Right ventricle myocardium superior (tissue), 1 donor: Measurements from ENCODE around the gene DIPK1B. TPM values are rescaled to one million over a fixed set of nuclear protein-coding genes. Genes with fewer than 3 reads are reported as not detected.
A peak's percentile ranks its signal among the peaks of the same experiment; 100 is the strongest.

Experiments
- ATAC-seq: fragments of 200-7000 bp; cut with Tn5 transposase; one replicate; pipeline ENCODE4 v1.9.1; 2020; ENCODE audit warnings: mild to moderate bottlenecking; ENCODE audit not compliant: poor library complexity
- DNase-seq: peaks from one replicate; pipeline ENCODE4 v3.0.0-alpha.2; 2020
- intact Hi-C: fragments of 100-400 bp; cut with DNase I; formaldehyde crosslinking; loops from one replicate; pipeline ENCODE4 v1.11.2; 2022
- total RNA-seq: library from RNA; stranded (reverse); fragmentation: NEBNext Ultra II Directional; extraction: Animal tissue kit (Norgen Biotek cat#: 25700); gene quantifications from one replicate; pipeline ENCODE4 v1.2.1, GENCODE V29; 2021
- donor health status: DM: no; HTN: yes; CAD: no; lungs with severe emphysema.

DIPK1B gene
- total RNA-seq, 1 donor from 2014 or later: 15.1 TPM

DNA sequence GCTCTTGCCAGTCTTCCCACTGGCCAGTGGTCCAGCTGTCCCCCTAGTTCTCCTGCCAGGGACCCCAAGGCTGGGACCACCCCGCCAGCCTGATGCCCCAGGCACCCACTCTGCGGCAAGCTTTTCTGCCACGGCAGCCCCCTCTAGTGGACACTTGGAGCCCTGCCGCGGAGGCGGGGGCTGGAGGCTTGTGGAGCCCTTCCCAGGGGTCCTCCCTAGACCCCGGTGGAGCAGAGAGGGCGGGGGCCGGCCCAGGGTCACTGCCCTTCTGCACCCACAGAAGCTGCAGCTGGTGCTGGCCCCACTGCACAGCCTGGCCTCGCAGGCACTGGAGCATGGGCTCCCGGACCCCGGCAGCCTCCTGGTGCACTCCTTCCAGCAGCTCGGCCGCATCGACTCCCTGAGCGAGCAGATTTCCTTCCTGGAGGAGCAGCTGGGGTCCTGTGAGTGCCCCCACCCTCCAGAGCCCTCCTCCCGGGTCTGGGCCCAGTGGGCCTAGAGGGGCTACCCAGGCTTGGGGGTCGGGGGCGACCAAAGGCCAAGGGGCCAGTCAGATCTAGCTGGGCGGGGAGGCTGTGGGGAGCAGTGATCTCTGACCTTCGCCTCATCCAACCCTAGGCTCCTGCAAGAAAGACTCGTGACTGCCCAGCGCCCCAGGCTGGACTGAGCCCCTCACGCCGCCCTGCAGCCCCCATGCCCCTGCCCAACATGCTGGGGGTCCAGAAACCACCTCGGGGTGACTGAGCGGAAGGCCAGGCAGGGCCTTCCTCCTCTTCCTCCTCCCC lies 40.5 kb upstream of the DIPK1B start:
- peak; percentile 17 for ATAC-seq
- intact Hi-C loops: no loop called here
- DNase-seq: no peak

DNA sequence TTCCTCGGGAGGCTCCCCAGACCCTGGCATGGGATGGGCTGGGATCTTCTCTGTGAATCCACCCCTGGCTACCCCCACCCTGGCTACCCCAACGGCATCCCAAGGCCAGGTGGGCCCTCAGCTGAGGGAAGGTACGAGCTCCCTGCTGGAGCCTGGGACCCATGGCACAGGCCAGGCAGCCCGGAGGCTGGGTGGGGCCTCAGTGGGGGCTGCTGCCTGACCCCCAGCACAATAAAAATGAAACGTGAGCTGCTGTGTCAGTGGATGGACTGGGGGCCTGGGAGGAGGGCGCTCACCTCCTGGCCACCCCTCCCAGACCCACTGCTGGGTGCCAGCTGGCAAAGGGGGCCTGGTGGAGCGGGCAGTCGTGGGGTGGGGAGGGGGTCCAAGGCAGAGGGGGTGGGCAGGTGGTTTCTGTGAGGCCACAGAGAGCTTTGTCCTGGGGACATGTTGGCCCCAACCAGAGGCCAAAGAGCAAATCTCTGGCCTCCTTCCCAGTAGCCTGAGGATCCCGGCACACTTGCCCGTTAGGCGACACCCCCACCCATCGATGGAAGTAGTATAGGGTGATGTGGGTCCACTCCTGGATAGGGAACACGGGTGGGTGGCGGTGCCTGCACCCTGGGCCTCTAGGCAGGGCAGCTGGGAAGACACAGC lies 39.8 kb upstream of the DIPK1B start:
- no peak for ATAC-seq

DNA sequence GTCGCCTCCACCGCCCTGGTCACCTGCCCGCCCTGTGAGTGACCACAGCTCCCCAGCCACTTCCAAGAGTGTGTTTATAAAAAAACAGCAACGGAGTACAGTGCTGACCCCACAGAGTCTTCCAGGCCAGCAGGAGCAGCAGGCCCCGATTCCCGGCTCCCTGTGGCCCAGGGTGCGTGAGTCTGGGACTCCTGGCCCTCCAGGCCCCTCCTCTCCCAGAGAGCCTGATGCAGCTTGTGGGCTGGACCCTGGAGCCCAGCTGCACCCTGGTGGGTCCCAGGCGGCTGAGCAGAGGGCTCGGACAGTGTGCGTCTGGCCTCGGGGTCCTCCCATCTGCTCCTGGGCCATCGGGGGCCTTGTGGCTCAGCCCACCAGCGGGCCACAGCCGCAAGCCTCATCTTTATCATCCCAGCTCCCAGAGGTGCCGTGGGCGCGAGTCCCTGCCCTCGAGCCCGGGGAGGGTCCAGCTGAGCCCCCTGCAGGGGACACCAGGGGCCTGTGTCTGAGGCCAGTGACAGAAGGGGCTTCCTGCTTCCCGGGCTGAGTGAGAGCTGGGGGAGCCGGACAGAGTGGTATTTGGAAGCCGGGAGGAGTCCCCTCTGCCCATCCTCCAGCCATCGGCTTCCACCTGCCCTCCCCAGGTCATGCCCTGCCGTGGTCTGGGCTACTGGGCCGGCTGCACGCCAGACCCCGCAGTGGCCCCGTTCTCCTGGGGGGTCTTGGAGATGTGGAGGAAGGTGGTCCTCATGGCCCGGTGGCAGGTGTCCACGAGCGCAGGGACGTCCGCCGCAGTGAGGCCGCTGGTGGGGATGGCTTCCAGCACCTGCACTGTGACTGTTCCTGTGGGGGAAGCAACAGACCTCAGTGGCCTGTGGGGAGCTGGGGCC lies 39.0 kb upstream of the DIPK1B start:
- DNase-seq: no peak
- intact Hi-C loops: no loop called here
- ATAC-seq: peak; percentile 3

More for the DNA sequence above, 39.8 kb upstream of the DIPK1B start:
- intact Hi-C loops: no loop called here
- DNase-seq: no peak

DNA sequence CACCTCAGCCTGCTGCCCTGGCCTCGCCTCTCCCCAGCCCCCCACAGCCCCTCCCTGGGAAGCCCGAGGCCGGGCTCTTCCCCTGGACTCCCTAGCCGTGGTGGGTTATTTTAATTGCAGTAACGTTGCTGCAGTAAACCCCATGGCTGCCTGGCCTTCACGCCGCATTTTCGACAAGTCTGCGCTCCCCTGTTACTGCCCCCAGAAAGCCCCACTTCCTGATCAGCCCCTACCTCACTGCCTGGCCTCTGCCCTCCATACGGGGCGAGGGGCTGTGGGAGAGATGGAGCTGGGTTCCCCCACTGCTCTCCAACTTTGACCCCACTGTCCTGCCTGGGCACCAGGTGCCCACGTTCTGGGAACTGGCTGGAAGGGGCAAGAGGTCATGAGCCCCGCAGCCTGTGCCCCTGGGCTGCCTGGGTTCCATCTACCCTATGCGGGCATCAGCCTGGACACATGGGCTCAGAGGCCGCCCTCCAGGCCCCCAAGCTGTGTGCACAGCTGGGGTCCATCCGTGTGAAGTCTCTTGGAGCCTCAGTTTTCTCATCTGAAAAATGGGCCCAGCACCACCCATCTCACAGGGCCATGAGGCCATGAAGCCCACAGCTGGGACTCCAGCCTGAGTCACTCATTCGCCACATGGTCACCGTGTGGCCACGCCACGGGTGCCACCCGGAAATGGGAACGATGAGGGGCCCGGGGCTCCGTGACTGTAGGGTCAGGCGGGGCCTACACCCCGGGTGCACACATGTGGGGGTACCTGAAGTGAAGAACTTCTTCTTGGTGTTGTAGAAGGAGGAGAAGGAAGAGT lies 38.2 kb upstream of the DIPK1B start:
- intact Hi-C loops: no loop called here

DNA sequence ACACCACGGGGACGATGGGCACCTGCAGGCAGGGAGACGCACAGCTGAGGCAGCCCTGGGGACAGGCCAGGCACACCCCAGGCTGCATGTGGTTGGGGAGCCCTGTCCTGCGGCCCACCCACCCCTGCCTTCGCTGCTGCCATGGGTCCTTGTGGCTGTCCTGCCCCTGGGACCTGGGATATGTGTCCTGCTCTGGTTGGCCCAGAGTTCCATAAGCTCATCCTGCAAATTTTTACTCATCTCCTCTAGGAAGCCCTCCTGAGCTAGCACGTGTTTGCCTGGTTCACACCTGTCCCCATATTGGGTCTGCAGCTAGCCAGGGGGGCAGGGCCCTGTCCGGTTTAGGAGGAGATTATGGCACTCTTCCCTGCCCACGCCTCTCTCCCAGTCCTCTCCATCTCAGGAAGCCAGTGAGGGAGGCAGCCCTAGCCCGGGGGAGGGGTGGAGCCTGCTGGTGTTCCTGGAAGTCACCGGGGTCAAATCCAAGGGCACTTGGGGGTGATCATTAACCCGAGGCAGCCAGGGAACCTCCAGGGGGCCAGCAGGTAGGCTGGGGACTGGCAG lies 37.5 kb upstream of the DIPK1B start:
- ATAC-seq (no peak), DNase-seq (peak; percentile 67)
- intact Hi-C loops: no loop called here

More for the DNA sequence above, 38.2 kb upstream of the DIPK1B start:
- no peak for DNase-seq
- ATAC-seq: no peak

DNA sequence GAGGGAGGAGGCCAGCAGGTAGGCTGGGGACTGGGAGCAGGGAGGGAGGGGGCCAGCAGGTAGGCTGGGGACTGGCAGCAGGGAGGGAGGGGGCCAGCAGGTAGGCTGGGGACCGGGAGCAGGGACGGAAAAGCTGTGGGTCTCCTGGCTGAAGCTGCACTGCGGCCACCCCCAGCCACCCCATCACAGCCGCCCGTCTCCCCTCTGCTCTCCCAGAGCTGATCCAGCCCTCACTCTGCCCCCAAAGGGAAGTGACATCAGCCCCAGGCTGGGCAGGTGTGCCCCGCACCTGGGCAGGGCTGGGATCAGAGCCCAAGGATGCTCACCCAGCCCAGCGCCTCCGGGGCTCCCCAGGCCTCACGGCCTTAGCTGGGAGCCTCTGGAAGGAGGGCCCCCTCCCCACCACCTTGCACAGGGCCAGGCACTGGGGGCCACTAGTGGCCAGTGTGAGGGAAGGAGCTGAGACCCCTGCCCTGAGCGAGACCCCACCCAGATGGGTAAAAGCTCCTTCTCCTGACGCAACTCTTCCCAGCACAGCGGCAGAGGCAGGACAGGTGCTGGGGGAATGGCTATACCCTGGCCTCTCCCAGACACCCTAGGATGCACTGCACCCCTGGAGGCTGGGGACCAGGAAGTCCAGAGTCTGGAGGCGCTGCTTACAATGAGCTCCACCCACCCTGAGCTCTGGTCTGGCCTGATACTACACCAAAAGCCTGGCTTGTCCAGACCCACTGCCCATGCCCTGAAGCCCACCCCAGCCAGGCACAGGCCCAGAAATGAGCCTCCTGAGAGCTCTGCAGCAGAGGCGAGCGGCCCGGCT lies 36.7 kb upstream of the DIPK1B start:
- intact Hi-C loops: no loop called here
- no peak for ATAC-seq
- DNase-seq: no peak

DNA sequence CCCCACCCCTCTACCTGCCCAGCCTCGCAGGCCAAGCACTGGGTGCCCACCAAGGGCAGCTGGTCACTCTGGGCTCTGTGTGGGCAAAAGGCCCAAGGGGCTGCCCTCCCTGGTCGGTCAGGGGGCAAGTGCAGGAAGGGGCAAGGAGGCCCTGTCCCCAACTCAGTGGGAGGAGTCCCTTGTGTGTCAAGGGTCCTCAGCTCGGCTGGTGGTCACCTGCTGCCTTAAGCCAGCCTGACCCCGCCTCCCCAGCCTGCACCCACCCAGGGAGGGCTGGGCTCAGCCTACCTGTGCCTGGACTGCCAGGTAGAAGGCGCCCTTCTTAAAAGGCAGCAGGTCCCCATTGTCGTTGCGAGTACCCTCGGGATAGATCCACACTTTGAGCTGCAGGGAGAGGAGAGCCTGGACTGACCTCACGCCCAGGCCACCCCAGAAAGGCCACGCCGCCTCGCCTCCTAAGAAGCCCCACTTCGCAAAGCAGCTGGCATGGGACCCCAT lies 36.0 kb upstream of the DIPK1B start:
- intact Hi-C loops: no loop called here
- ATAC-seq (no peak), DNase-seq (no peak)

DNA sequence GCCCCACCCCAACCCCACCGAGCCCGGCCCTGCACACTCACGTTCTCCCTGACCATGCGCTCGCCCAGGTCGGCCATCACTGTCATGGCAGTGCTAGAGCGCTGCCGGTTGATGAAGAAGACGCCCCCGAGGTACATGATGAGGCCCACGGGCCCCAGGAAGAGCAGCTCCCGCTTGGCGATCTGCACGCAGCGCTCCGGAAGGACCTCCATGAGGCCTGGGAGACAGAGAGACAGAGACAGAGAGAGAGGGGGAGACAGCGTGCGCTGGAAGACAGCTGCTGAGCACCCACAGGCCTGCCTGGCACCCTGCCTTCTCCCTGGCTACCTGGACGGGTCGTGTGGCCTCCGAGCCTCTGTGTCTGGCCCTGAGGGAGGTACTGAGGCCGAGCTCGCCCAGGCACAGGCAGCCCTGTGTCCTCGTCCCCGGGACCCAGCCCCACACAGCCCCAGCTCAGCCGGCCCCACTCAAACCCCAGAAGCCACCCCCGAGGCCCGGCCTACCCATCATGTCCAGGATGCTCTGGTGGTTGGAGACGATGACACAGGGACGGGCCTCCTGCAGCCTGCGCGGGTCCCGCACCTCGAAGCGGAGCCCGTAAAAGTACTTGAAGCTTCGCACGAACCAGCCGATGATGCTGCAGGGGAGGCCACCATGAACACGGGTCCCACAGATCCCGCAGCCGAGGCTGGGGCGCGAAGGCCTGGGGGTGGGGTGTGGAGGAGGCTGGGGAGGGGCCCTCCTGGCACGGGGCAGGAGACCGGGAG lies 35.3 kb upstream of the DIPK1B start:
- ATAC-seq: no peak
- intact Hi-C loops: no loop called here

DNA sequence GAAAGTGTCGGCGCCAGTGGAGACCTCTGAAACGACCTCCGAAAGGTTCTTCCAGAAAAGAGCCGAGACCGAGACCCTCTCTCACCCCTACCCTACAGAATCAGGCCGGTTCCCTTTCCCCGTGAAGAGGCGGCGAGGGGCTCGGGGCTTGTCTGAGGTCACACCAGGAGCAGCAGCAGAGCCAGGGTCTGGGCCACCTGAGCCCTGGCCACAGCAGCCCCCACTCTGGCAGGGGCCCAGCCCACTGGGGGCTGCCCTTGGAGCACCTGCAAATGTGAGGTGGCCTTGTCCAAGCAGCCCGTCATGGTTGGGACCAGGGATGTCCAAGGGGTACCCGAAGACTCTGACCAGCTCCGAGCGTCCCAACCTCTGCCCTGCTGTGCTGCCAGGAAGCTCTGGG lies 34.3 kb upstream of the DIPK1B start:
- ATAC-seq (no peak), DNase-seq (no peak)
- intact Hi-C loops: no loop called here

More for the DNA sequence above, 35.3 kb upstream of the DIPK1B start:
- DNase-seq: no peak

DNA sequence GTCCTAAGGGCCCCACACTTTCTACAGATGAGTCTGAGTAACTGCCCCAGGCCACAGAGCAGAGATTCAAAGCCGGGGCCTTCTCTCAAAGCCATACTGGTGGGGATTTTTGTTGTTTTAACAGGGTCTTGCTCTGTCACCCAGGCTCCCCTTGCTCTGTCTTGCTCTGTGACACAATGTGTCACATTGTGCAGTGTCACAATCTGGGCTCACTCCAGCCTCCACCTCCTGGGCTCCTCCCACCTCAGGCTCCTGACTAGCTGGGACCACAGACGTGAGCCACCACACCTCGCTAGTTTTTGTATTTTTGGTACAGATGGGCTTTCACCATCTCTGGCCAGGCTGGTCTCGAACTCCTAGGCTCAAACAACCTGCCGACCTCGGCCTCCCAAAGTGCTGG lies 33.7 kb upstream of the DIPK1B start:
- intact Hi-C loops: no loop called here
- DNase-seq (no peak), ATAC-seq (no peak)

DNA sequence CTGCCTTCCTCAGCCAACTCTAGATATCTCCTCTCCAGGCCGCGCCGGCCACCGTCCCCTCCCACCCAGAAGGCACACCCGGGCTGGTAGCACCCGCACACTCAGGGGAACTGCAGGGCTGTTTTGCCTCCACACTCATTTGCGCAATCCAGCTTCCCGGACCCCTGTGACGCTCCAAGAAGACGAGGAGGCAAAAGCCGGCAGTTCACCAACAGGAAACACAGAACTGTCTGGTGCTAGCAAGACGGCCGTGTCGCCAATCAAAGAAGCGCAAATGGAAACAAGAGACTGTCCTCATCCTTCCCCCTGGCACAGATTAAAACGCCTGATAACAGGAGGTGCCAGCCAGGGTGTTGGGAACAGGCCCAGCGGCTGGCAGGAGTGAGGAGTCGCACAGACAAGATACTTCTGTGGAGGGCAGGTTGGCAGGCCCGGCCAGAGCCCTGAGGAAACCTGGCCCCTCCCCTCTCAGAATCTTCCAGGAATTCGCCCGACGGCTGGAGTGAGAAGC lies 32.9 kb upstream of the DIPK1B start:
- no peak for DNase-seq
- intact Hi-C loops: no loop called here
- ATAC-seq: no peak

DNA sequence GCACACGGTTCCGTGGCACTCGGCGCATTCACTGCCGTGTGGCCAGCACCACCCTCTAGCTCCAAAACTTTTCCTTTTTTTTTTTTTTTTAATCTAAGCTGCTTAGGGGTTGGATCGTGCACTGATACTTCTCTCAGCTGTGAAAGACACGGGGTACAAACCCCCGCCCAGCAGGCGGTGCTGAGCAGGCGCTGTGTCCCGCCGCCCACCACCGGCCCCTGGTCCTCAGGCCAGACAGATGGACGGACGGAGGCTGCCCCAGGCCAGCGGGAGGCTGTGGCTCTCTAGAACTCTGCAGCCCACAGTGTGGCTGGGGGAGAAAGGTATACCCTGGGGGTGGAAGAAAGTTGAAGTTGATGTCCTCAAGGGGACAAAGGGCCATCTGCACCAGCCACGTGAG lies 31.3 kb upstream of the DIPK1B start:
- intact Hi-C loops: no loop called here
- DNase-seq (no peak), ATAC-seq (no peak)

DNA sequence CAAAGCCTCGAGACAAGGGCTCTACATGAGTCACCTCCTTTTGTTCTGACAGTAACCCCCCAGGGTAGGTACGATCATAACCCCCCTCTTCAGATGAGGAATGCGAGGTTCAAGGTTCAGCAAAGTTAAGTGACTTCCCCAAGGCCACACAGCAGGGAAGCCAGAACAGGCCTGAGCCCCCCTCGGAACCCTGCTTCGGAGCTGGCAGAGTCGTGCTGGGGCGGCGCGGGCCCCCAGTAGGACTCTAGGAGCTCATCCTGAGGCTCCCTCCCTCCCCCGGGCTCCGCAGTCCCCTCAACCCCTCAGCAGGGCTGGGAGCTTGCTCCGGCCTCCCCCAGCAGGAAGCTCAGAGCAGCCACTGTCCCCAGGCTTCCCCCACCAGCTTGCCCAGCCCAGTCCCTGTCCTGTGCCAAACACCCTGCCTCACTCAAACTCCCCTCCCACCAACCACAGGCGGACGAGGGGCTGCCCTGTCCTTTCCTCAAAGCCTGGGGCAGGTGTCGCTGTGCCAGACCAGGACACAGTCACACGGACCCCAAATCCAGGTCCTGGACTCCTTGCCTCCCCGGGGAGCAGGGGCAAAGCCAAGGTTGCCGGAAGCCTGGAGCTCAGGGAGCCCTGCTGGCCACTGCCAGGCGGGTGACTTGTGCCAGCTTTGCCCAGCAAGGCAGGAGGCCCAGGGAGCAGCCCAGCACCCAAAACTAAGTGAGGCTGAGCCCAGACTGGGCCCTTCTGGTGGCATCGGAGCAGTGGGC lies 30.2 kb upstream of the DIPK1B start:
- intact Hi-C loops: no loop called here
- ATAC-seq: no peak
- no peak for DNase-seq

DNA sequence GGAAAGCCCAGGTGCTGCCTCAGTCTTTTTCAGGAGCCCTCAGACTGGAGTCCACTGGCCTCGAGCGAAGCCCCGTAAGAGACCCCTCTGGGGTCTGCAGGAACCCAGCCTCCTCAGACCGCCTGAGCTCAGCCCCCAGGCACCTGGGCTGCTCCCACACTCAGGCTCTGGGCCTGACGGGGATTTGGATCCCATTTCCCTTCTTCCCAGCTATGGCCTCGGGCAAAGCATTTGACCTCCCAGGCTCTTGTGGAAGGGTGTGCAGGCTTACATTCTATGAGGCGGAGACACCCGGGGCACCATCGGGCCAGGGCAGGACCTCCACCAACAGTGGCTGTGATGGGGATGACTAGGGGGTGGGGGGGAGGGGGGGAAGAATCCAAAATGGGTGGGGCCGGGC lies 29.7 kb upstream of the DIPK1B start:
- no peak for ATAC-seq
- no peak for DNase-seq

DNA sequence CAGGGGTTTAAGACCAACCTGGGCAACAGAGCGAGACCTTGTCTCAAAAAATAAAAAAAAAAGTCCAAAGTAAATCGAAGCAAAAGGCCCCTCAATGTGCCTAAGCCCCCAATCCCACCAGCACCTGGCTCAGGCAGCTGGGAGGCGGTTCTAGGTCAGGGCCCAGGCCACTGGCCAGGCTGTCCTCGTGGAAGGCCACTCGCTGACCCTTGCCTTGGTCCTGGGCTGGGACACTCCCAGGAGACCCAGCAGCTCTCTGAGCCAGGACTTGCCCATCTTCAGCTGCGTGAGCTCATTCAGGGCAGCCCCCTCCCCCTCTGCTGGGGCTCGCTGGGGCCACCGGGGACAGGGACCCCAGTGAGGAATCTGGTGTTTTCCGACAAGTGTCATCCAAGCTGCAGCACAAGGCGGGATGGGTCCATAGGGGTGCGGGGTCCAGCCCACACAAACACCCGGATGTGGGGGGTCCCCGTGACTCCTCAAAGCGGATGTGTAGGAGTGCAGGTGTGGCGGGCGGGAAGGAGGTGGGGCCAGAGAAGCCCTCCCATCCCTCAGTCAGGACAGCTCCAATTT lies 29.1 kb upstream of the DIPK1B start:
- ATAC-seq (no peak), DNase-seq (no peak)
- intact Hi-C loops: no loop called here

More for the DNA sequence above, 29.7 kb upstream of the DIPK1B start:
- intact Hi-C loops: no loop called here
